ENCODE measurements around the gene TMEM256. TPM values are rescaled to one million over a fixed set of nuclear protein-coding genes. Genes with fewer than 3 reads are reported as not detected.
A peak's percentile ranks its signal among the peaks of the same experiment; 100 is the strongest.

TMEM256 gene
- total and polyA plus RNA-seq, 2 experiments from 2014 or later: 40.1 to 59.3 TPM

- peak; percentile 31 for DNase-seq
- no peak overlapping the region for H3K9ac ChIP-seq
Observed at GRCh38 chr17:7440113-7440833, 36.4 kb upstream of the TMEM256 start.

DNA sequence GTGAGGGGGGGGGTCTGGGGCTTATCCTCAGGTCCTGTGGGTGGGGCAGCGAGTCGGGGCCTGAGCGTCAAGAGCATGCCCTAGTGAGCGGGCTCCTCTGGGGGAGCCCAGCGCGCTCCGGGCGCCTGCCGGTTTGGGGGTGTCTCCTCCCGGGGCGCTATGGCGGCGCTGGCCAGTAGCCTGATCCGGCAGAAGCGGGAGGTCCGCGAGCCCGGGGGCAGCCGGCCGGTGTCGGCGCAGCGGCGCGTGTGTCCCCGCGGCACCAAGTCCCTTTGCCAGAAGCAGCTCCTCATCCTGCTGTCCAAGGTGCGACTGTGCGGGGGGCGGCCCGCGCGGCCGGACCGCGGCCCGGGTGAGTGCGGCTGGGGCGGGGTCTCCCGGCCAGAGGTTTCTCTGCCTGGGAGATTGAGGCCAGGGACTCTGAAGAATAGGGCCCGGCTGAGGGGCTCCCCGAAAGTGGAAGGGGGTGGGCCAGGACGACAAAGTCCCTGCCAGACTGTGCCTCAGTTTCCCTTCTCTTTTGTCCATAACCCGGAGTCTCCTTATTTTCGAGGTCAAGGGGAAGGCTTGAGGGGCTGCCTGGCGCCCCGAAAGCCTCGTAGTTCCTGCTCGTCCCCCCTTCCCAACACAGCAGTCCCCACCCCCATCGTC is 35.7 kb upstream of the TMEM256 start, which contains the start of gene FGF11:
Gene FGF11, plus strand, starts transcription at position 51 of the 651 bp plus-strand sequence. Its CDS starts 109 bp downstream, at position 160.
- Histone ChIP-seq H3K27me3 (replicated peaks; ENCODE audit: insufficient read depth) (peaks cover 32% of the 10 kb centered on the region; the same call in 1 of the 2 replicates), H3K9me3 (ENCODE audit: low read depth) (no peaks in the 10 kb centered on the region), H3K27ac (no peak within 1 kb of the TSS), H3K4me3 (peak within 1 kb of the TSS; percentile 46), H4K20me1 (ENCODE audit: insufficient read depth) (no peaks in the 10 kb centered on the region), H3K9ac (no peak within 1 kb of the TSS), H3F3A (ENCODE audit: insufficient read depth) (peaks cover 10% of the 10 kb centered on the region), H3K4me2 (ENCODE audit: unreplicated experiment) (peak within 1 kb of the TSS; percentile 48), H3K4me1 (ENCODE audit: insufficient read depth) (peaks cover 16% of the 10 kb centered on the region), H3K79me2 (ENCODE audit: insufficient read depth) (no peaks in the 10 kb centered on the region), H3K9me2 (ENCODE audit: insufficient read depth) (no peaks in the 10 kb centered on the region), H2AFZ (no peak within 1 kb of the TSS), H3K36me3 (ENCODE audit: low read depth) (no peaks in the 10 kb centered on the region)
- TF ChIP-seq EZH2 (IDR thresholded peaks at IDR 0.05; ENCODE audit: insufficient read depth, poor library complexity, severe bottlenecking) (peak; percentile 86), EZH2phosphoT487 (IDR thresholded peaks at IDR 0.05; ENCODE audit: insufficient read depth, low read depth) (0 out of 2 replicates have a peak, but pooled peaks have one; percentile 72)
- 3 to 8% methylated on average over 31 to 41 of the region's 50 CpGs for WGBS, 2 experiments (ENCODE audit: low coverage in 1 of 2, low lambda C conversion rate in 2 of 2, missing lambda C conversion rate in 2 of 2)
- peak; percentile 19 for DNase-seq
- in situ Hi-C loops (cut with MboI): no loop called here

More at GRCh38 chr17:7440113-7440833, 36.4 kb upstream of the TMEM256 start:
- Histone ChIP-seq H3K9me3 (ENCODE audit: low read depth) (no peaks in the 10 kb centered on the region), H4K20me1 (ENCODE audit: insufficient read depth) (no peaks in the 10 kb centered on the region), H3K36me3 (ENCODE audit: low read depth) (no peaks in the 10 kb centered on the region), H3F3A (ENCODE audit: insufficient read depth) (peaks cover 11% of the 10 kb centered on the region), H3K27ac (no peak overlapping the region), H3K9me2 (ENCODE audit: insufficient read depth) (no peaks in the 10 kb centered on the region), H3K4me1 (ENCODE audit: insufficient read depth) (peaks cover 16% of the 10 kb centered on the region), H3K27me3 (replicated peaks; ENCODE audit: insufficient read depth) (peaks cover 32% of the 10 kb centered on the region; the same call in 1 of the 2 replicates), H3K4me3 (peak overlapping the region; percentile 46), H3K4me2 (ENCODE audit: unreplicated experiment) (peak overlapping the region; percentile 48), H3K79me2 (ENCODE audit: insufficient read depth) (no peaks in the 10 kb centered on the region), H2AFZ (no peak overlapping the region)
- in situ Hi-C loops (cut with MboI): no loop called here
- TF ChIP-seq EZH2phosphoT487 (IDR thresholded peaks at IDR 0.05; ENCODE audit: insufficient read depth, low read depth) (no peak), EZH2 (IDR thresholded peaks at IDR 0.05; ENCODE audit: insufficient read depth, poor library complexity, severe bottlenecking) (no peak)
- 10 to 12% methylated on average over 32 to 46 of the region's 46 CpGs for WGBS, 2 experiments (ENCODE audit: low coverage in 1 of 2, low lambda C conversion rate in 2 of 2, missing lambda C conversion rate in 2 of 2)

DNA sequence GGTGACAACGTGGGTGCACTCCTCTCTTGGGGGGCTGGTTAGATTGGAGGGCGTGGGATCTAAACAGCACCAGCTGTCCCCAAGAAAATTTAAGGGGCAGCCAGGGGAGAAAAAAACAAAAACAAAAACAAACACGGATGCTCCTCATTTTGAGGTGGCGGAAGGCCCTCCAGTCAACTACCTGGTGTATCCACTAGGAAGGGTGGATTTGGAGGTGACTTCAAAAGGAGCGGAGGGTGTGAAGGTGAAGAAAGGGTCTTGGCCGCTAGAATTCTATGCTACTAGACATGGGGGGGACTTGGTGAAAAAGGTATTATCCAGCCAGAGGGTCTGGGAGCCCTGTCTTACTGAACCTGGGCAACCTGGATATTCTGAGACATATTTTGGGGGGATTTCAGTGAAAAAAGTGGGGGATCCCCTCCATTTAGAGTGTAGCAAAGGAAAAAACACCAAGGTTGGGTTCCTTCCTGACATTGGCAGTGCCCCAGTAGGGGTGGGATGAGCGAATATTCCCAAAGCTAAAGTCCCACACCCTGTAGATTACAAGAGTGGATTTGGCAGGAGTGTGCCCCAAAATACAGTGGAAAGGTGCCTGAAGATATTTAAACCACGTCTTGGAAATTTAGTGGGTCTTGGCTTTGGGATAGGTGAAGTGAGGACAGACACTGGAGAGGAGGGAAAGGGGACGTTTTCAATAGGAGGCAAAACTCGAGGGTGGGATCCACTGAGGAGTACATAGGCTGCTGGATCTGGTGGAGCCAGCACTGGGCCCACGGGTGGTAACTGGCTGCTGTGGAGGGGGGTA is 35.0 kb upstream of the TMEM256 start:
- Histone ChIP-seq H3K9me3 (ENCODE audit: low read depth) (no peaks in the 10 kb centered on the region), H2AFZ (no peak overlapping the region), H3K9me2 (ENCODE audit: insufficient read depth) (no peaks in the 10 kb centered on the region), H3K36me3 (ENCODE audit: low read depth) (no peaks in the 10 kb centered on the region), H3K4me2 (ENCODE audit: unreplicated experiment) (no peak overlapping the region), H4K20me1 (ENCODE audit: insufficient read depth) (no peaks in the 10 kb centered on the region), H3K4me3 (no peak overlapping the region), H3K79me2 (ENCODE audit: insufficient read depth) (no peaks in the 10 kb centered on the region), H3K4me1 (ENCODE audit: insufficient read depth) (peaks cover 12% of the 10 kb centered on the region), H3K27ac (no peak overlapping the region), H3K9ac (no peak overlapping the region), H3F3A (ENCODE audit: insufficient read depth) (peaks cover 4% of the 10 kb centered on the region; the same call in 1 of the 2 replicates), H3K27me3 (replicated peaks; ENCODE audit: insufficient read depth) (peaks cover 32% of the 10 kb centered on the region; the same call in 1 of the 2 replicates)
- DNase-seq: no peak
- in situ Hi-C loops (cut with MboI): no loop called here
- WGBS, 2 experiments (ENCODE audit: low coverage in 1 of 2, low lambda C conversion rate in 2 of 2, missing lambda C conversion rate in 2 of 2): 52 to 57% methylated on average over 11 of the region's 11 CpGs
- TF ChIP-seq EZH2 (IDR thresholded peaks at IDR 0.05; ENCODE audit: insufficient read depth, poor library complexity, severe bottlenecking): peak; percentile 67
- TF ChIP-seq EZH2phosphoT487 (IDR thresholded peaks at IDR 0.05; ENCODE audit: insufficient read depth, low read depth): no peak
